Measurements from ENCODE around the gene PCGF5. TPM values are rescaled to one million over a fixed set of nuclear protein-coding genes. Genes with fewer than 3 reads are reported as not detected.

Gene PCGF5
- total RNA-seq, 1 donor from 2014 or later: 11.6 TPM

DNA sequence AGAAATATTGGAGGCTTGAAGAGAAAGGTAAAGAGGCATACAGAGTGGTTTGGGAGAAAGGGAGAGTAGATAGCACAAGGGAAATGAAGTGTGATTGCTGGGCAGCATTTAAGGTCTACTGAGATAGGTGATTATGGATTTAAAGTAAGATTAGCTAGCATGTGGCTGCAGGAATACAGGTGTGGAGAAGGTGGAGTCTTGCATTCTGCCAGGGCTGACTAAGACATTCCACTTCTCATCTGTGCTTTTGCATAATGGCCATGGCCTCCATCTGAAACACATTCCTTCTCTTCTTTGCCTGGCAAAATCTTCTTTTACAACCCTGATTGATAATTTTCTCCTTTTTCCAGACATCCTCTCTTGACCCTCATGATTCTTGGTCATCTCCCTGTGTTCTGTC is 31.6 kb upstream of the PCGF5 start:
- TF ChIP-seq CTCF (IDR thresholded peaks at IDR 0.05; ENCODE audit: unreplicated experiment): no peak
- H3K27me3 Mint-ChIP-seq (ENCODE audit: low read depth): no peaks in the 10 kb centered on the region
- H3K4me3 Mint-ChIP-seq: no peak overlapping the region
- no peak overlapping the region for H3K27ac Mint-ChIP-seq
- no peak for DNase-seq (ENCODE audit: low spot score in 2 of 2, unreplicated experiment in 2 of 2)
- no peaks in the 10 kb centered on the region for H3K36me3 Mint-ChIP-seq
- no peaks in the 10 kb centered on the region for H3K4me1 Mint-ChIP-seq
- peaks cover 4% of the 10 kb centered on the region for H3K9me3 Mint-ChIP-seq

DNA sequence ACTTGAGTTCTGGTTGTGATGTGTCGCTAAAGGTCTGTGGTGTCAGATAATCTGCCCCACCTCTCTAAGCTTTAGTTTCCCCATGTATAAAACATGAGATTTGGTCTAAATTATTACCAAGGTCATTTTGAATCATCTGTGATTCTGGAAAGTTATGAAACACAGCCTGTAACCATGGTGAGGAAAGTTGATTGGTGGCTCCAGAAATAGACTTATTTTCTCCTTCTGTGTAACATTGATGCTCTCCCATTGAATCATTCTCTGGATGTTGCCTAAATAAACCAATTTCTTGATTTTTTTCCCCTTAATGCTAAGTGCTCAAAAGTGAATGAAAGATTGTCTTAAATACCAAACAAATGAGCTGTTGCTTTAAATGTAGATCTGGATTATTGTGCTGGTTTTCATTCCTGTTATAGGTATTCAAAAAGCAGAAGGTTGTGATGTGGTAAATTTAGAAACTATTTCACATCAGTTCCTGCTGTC is 30.0 kb upstream of the PCGF5 start:
- Mint-ChIP-seq H3K4me3 (no peak overlapping the region), H3K4me1 (no peaks in the 10 kb centered on the region), H3K9me3 (no peaks in the 10 kb centered on the region), H3K27me3 (ENCODE audit: low read depth) (no peaks in the 10 kb centered on the region), H3K36me3 (no peaks in the 10 kb centered on the region), H3K27ac (no peak overlapping the region)
- no peak for DNase-seq (ENCODE audit: low spot score in 2 of 2, unreplicated experiment in 2 of 2)
- TF ChIP-seq CTCF (IDR thresholded peaks at IDR 0.05; ENCODE audit: unreplicated experiment): no peak

GRCh38 chr10:91190876-91191583 is 29.4 kb upstream of the PCGF5 start:
- Mint-ChIP-seq H3K4me1 (no peaks in the 10 kb centered on the region), H3K4me3 (no peak overlapping the region), H3K36me3 (no peaks in the 10 kb centered on the region), H3K27ac (no peak overlapping the region), H3K9me3 (no peaks in the 10 kb centered on the region), H3K27me3 (ENCODE audit: low read depth) (no peaks in the 10 kb centered on the region)
- TF ChIP-seq CTCF (IDR thresholded peaks at IDR 0.05; ENCODE audit: unreplicated experiment): no peak
- DNase-seq (ENCODE audit: low spot score in 2 of 2, unreplicated experiment in 2 of 2): no peak

- DNase-seq (ENCODE audit: low spot score in 2 of 2, unreplicated experiment in 2 of 2): no peak
- no peak overlapping the region for H3K4me3 Mint-ChIP-seq
- no peaks in the 10 kb centered on the region for H3K27me3 Mint-ChIP-seq (ENCODE audit: low read depth)
- H3K9me3 Mint-ChIP-seq: no peaks in the 10 kb centered on the region
- no peak for TF ChIP-seq CTCF (IDR thresholded peaks at IDR 0.05; ENCODE audit: unreplicated experiment)
- peaks cover 2% of the 10 kb centered on the region for H3K4me1 Mint-ChIP-seq
- H3K36me3 Mint-ChIP-seq: no peaks in the 10 kb centered on the region
- no peak overlapping the region for H3K27ac Mint-ChIP-seq
Observed at GRCh38 chr10:91191584-91191919, 28.9 kb upstream of the PCGF5 start.

DNA sequence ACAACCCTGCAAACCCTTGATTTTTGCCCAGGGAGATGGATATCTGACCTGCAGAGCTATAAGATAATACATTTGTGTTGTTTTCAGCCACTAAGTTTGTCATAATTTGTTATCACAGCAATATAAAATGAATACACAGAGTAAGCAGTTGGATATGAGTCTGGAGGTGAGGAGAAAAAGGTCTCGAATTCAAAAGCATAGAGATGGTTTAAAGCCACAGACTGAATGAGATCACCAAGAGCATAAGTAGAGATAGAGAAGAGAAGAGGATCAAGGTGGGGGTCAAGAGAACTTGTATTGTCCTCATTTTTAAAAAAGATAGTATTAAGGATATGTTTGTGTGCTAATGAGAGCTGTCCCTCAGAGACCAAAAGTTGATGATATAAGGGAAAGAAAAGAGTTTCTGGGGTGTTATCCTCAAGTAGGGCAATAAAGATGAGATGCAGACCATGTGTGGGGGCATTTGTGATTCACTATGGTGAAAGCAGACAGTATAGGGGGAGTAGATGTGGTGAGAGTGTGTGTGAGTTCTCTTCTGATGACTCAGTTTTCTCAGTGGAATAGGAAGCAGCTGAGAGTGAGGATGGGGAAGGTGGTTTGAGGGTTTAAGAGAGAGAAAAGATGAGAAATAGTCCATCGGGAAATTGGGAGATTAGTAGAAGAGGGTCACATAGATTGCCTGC is 25.8 kb upstream of the PCGF5 start:
- H3K9me3 Mint-ChIP-seq: no peaks in the 10 kb centered on the region
- H3K27me3 Mint-ChIP-seq (ENCODE audit: low read depth): no peaks in the 10 kb centered on the region
- no peak for TF ChIP-seq CTCF (IDR thresholded peaks at IDR 0.05; ENCODE audit: unreplicated experiment)
- H3K4me1 Mint-ChIP-seq: peaks cover 7% of the 10 kb centered on the region
- no peak overlapping the region for H3K27ac Mint-ChIP-seq
- H3K36me3 Mint-ChIP-seq: no peaks in the 10 kb centered on the region
- DNase-seq (ENCODE audit: low spot score in 2 of 2, unreplicated experiment in 2 of 2): no peak
- no peak overlapping the region for H3K4me3 Mint-ChIP-seq

All from mesothelial cell of epicardium (in vitro differentiated cells).